Stimulated activated CD8-positive, alpha-beta memory T cell treated with anti-CD3 and anti-CD28 coated beads, Interleukin-2, amount 100 ng/mL, for 48 hours (primary cell): ENCODE results near the gene CXorf49B.
"Not testable (repeated sequence)": the region's sequence is repeated elsewhere in the genome, so short reads cannot be mapped to it uniquely, and the experiment has no call there.

Experiments
- DNase-seq, 2 donors: peaks; one replicate each; pipeline ENCODE4 v3.0.0-alpha.2; 2020; ENCODE audit warnings: low read depth in 2 of 2

Gene CXorf49B

DNA sequence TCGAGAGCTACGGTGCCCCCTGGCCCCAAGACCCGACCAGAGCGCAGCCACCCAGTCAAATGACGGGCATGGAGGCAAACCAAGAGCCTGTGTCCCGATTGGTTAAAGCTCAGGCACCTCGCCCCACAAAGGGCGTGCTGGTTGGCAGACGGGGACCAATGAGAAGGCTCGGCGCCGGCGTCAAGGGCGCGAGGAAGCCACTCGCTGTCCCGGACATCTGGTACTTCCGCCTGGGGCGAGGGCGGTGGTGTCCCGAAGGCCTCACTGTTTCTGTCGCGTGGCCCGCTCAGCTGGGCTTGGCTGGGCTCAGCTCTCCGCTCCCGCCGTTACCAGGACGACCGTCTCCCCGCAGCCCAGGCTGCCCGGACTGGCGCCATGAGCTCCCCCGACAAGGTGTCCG lies at the start of gene CXorf49B:
TSS of gene CXorf49B (plus strand) at position 301 of the 400 bp plus-strand sequence. CDS start at position 376, 75 bp downstream.
- not testable (repeated sequence) for DNase-seq

DNA sequence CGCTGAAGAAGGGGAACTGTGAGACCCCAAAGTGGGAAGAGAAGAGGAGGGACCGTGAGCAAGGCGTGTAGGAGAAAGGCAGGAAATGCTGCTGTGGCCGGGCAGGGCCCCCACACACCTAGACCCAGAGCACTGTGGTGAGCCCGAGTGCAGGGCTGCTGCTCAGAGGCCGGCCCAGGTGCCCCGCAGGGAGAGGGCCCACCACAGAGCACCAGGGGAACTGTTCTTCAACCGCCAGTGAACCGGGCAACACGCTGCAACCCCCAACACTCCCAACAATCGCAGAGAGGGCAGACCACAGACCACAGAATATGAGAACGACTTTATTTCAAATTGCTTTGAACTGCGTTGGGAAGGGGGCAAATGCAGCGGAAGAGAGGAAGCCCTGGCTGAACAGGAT lies 49.1 kb upstream of the CXorf49B start:
- DNase-seq: not testable (repeated sequence)

DNA sequence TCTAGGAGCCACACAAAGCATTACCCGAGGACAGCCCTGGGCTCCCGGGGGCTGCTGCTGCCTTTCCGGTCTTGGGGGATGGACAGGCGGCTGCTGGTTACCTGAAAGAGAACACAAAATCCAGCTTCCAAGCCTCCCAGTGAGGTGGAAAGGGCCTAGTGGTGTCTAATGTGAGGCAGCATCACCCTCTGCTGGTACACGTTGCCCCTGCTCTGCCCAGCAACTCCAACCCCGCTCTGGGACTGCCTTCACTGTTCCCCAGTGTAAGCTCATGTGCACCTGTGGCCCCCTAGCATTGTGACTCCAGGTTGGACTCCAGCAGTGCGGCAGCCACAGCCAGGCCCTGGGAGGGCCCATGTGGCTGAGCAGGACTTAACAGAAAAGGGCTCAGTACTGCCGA lies 47.6 kb upstream of the CXorf49B start:
- DNase-seq: not testable (repeated sequence)

DNA sequence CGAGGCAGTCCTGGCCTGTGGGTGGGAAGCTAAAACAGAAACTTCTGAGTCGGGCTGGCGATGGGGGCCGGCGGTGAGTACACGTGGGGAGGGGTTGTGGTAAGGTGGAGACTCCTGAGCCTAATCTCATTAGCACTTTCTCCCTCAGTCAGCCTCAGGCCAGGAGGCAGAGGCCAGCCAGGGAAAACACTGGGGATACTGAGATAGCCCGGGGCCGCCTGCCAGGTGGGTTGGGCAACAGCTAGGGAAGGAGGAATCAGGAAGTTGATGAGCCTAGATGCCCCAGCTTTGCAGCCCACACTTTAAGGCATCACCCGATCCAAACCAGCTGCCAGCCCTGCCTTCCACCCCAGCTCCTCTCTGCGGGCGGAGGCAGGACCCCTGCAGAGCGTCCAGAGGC lies 46.8 kb upstream of the CXorf49B start:
- not testable (repeated sequence) for DNase-seq

DNA sequence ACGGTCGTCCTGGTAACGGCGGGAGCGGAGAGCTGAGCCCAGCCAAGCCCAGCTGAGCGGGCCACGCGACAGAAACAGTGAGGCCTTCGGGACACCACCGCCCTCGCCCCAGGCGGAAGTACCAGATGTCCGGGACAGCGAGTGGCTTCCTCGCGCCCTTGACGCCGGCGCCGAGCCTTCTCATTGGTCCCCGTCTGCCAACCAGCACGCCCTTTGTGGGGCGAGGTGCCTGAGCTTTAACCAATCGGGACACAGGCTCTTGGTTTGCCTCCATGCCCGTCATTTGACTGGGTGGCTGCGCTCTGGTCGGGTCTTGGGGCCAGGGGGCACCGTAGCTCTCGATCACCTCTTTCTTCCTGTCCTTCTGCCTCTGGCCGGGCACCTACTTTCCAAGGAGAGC lies 45.0 kb upstream of the CXorf49B start, which contains the start of gene CXorf49:
TSS of gene CXorf49 (minus strand) at position 101 of the 400 bp plus-strand sequence. CDS start 134 bp downstream, outside the sequence.
- DNase-seq: not testable (repeated sequence)

DNA sequence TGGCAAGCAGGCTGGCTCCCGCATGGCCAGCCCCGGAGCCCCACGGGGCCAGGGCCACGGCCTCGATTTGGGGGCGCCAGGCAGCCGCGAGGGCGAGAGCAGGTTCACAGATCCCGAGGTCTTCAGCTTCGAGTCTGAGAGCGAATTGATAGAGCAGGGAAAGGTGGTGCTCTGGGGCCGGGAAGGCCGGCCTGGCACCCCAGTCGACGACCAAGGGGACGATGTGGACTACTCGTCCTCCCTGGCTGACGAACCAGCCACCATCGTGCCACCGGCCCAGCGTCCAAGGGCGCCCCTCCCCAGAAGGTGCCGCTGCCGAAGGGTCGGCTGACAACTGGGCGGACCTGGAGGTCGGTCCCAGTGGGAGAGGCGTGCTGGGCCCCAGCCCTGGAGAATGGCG lies 44.0 kb upstream of the CXorf49B start:
- not testable (repeated sequence) for DNase-seq

DNA sequence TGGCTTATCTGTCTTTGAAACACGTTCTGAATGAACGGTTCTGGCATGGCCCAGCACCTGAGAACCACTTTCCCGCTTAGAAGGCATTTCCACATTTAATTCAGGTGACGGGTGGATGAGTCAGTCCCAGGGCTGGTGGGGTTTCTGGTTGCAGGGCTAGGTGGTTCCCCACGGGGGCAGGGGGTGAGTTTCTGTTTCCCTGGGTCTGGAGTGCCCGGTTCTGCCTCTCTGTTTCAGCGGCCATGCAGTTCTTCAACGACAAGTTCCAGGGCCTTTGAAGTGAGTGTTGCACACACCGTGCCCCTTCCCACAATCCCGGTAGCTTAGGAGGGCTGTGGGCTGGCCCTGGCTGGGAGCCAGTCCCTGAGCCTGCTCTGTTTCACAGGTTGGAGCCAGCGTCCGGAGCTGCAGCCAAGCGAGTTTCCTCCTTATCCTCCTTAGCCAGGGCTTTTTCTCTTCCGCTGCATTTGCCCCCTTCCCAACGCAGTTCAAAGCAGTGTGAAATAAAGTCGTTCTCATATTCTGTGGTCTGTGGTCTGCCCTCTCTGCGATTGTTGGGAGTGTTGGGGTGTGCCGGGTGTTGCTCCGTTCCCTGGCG lies 42.8 kb upstream of the CXorf49B start:
- not testable (repeated sequence) for DNase-seq

DNA sequence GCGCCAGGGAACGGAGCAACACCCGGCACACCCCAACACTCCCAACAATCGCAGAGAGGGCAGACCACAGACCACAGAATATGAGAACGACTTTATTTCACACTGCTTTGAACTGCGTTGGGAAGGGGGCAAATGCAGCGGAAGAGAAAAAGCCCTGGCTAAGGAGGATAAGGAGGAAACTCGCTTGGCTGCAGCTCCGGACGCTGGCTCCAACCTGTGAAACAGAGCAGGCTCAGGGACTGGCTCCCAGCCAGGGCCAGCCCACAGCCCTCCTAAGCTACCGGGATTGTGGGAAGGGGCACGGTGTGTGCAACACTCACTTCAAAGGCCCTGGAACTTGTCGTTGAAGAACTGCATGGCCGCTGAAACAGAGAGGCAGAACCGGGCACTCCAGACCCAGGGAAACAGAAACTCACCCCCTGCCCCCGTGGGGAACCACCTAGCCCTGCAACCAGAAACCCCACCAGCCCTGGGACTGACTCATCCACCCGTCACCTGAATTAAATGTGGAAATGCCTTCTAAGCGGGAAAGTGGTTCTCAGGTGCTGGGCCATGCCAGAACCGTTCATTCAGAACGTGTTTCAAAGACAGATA lies 2.4 kb upstream of the CXorf49B start:
- DNase-seq: not testable (repeated sequence)

DNA sequence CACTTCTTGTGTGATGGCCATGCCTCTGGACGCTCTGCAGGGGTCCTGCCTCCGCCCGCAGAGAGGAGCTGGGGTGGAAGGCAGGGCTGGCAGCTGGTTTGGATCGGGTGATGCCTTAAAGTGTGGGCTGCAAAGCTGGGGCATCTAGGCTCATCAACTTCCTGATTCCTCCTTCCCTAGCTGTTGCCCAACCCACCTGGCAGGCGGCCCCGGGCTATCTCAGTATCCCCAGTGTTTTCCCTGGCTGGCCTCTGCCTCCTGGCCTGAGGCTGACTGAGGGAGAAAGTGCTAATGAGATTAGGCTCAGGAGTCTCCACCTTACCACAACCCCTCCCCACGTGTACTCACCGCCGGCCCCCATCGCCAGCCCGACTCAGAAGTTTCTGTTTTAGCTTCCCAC lies 1.7 kb downstream of the CXorf49B start:
- DNase-seq: not testable (repeated sequence)

DNA sequence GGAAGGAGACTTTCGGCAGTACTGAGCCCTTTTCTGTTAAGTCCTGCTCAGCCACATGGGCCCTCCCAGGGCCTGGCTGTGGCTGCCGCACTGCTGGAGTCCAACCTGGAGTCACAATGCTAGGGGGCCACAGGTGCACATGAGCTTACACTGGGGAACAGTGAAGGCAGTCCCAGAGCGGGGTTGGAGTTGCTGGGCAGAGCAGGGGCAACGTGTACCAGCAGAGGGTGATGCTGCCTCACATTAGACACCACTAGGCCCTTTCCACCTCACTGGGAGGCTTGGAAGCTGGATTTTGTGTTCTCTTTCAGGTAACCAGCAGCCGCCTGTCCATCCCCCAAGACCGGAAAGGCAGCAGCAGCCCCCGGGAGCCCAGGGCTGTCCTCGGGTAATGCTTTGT lies 2.5 kb downstream of the CXorf49B start:
- DNase-seq: not testable (repeated sequence)

DNA sequence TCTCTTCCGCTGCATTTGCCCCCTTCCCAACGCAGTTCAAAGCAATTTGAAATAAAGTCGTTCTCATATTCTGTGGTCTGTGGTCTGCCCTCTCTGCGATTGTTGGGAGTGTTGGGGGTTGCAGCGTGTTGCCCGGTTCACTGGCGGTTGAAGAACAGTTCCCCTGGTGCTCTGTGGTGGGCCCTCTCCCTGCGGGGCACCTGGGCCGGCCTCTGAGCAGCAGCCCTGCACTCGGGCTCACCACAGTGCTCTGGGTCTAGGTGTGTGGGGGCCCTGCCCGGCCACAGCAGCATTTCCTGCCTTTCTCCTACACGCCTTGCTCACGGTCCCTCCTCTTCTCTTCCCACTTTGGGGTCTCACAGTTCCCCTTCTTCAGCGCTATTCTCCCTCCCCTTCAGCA lies 4.0 kb downstream of the CXorf49B start:
- DNase-seq: not testable (repeated sequence)

DNA sequence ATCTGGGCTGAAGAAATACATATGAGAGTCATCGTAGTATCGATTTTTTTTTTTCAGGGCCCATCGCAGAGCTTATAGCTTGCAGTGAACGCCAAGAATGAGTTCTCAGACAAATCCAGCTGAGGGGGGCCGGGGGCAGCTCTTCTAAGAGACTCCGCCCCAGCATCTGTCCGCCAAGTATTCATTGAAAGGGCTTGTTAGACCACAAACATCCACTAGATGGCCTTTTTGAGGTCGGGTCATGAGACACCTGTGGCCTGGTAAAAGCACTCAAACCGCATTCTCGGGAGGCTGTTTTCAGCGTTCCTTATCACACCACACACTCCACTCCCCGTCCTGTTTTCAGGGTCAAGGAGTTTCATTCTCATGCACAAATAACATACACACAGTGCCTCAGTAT lies 15.2 kb downstream of the CXorf49B start:
- DNase-seq: not testable (repeated sequence)

DNA sequence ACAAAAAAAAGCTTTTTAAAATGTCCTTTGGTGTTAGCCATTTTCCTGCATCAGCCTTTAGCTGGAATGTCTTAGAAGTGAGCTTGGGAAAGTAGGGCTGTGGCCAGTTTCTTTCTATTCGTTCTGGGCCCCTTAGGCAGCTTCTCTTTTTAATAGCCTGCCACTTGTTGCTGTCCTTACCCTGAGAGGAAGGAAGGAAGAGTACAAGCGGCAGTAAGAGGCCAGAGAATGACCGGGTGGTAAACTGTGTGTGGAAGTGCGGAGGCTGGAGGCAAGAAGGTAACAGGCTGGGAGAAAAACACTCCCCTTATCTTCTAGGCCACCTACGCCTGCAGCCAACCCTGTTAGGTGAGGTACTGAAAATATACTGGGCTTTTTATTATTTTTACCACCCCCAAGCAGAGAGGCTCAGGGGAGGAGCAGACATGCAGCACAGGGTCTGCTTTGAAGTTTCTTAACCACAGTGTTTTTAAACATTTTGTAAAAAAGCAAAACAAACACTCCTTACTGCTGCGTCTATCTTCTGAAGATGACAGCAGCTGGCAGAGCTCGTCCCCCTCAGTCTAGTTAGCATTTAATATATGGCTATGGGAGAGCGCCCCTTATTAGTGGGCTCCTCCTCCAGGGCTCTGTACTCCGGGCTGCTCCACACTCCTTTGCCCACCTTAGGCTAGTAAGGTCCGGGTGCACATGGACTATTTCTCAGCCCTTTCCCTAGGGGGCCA lies 19.2 kb downstream of the CXorf49B start:
- not testable (repeated sequence) for DNase-seq

DNA sequence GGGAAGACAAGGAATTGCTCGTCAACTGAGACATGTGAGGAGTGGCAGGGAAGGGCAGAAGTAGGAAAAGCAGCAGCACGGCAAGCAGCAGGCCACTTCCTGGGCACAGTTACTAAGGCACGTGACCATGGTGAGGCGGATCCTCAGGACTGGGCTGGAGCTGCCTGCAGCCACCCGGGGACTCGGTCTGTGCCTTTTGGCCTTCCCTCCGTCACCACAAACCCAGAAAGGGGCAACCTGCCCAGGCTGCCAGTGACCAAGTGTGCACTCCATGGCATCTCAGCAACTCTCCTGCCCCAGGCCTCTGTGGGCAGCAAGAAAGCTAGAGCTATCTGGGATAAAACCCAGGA lies 19.8 kb downstream of the CXorf49B start:
- DNase-seq: not testable (repeated sequence)

DNA sequence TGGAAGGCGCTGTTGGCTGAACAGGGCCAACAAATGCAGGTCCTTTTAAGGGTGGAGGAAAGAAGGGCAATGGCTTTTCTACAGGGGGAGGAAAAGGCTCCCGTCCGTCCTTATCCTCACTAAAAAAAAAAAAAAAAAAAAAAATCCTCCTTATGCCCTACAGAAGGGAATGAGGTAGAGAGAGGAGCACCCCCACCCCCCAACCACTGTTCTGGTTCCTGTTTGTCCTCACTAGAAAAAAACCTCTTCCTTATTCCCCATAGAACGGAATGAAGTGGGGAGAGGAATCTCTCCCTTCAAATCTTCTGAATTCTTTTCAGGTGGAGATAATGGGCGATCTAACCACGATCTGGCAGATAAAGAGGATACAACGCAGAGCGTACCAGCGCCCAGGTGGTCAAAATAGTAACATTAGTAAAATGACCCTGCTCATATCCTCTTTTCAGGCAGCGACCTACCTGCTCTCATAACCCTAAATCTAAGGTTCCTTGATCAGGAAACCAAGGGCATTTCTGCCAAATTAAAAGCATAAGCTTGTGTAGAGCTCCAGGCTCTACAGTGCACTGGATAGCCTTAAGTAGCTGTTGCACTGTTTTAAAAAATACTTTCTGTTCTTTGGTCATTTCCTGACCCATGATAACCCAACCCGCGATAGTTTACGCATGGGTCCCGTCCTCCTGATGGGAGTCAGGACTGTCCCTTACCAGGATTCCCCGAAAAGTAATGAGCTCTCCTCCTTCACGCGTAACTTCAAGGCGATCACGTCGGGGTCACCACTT lies 20.6 kb downstream of the CXorf49B start:
- not testable (repeated sequence) for DNase-seq

DNA sequence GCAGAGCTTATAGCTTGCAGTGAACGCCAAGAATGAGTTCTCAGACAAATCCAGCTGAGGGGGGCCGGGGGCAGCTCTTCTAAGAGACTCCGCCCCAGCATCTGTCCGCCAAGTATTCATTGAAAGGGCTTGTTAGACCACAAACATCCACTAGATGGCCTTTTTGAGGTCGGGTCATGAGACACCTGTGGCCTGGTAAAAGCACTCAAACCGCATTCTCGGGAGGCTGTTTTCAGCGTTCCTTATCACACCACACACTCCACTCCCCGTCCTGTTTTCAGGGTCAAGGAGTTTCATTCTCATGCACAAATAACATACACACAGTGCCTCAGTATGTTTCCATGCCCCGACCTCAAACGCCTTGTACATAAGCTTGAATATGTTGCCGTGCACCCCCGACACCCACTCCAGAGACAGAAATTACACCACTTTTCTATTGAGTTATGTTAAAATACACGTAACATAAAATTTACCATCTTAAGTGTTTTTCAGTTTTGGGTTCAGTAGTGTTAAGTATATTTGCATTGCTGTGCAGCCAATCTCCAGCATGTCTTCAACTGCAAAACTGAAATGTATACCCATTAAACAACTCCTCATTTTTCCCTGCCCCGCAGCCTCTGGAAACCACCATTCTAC lies 21.3 kb downstream of the CXorf49B start:
- DNase-seq: not testable (repeated sequence)

DNA sequence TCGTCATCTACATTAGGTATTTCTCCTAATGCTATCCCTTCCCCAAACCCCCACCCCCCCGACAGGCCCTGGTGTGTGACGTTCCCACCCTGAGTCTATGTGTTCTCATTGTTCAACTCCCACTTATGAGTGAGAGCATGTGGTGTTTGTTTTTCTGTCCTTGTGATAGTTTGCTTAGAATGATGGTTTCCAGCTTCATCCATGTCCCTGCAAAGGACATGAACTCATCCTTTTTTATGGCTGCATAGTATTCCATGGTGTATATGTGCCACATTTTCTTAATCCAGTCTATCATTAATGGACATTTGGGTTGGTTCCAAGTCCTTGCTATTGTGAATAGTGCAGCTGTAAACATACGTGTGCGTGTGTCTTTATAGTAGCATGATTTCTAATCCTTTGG lies 43.3 kb downstream of the CXorf49B start:
- not testable (repeated sequence) for DNase-seq

DNA sequence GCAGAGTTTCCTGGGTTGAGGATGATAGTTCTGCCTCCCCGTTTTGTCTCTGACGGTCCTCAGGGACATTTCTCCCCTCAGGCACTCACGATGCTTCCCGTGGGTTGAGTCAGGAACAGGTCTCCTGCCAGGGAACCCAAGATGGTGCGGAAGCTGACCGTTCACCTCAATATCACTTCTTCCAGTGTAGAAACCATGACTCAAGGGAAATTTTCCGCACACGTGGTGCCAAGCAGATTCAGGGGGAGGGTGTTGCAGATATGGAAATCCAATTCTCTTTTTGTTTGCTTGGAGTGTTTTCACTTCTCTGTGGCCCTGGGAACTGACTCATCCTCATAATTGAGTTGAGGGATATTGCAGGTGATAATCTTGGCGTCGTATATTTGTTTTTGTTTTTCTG lies 46.7 kb downstream of the CXorf49B start:
- no peak for DNase-seq

DNA sequence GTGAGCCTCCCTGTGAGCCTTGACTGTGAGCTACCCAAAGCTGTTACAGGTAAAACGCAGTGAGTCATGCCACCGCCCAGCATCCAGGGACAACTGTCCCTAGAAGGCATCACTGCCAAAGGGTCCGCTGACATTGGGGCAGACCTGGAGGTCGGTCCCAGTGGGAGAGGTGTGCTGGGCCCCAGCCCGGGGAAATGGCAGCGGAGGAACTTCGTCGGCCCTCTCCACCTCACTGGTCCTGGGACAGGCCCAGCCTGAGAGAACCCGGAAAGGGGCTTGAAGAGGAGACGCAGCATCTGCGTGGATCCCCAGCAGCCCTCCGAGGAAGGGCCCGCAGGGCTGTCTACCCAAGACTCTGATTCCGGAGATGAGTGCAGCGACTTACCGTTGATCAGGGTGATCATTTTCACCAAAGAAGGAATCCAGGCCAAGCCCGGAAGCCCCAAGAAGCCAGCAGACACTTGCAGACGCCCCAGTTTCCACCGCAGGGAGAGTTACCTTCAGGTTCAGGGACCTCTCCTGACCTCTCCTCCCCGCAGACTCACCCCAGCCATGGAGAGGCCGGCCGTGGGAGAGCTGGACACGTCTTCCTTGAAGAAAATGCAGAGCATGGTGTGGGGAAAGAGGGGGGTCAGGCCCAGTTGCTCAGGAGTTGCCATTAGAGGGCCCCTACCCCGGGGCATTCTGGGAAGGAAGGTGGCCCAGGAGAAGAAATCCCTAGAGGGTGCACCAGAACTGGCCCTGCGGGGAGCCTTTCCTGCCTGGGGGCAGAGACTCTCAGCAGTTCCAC lies 51.2 kb downstream of the CXorf49B start:
- DNase-seq: no peak

DNA sequence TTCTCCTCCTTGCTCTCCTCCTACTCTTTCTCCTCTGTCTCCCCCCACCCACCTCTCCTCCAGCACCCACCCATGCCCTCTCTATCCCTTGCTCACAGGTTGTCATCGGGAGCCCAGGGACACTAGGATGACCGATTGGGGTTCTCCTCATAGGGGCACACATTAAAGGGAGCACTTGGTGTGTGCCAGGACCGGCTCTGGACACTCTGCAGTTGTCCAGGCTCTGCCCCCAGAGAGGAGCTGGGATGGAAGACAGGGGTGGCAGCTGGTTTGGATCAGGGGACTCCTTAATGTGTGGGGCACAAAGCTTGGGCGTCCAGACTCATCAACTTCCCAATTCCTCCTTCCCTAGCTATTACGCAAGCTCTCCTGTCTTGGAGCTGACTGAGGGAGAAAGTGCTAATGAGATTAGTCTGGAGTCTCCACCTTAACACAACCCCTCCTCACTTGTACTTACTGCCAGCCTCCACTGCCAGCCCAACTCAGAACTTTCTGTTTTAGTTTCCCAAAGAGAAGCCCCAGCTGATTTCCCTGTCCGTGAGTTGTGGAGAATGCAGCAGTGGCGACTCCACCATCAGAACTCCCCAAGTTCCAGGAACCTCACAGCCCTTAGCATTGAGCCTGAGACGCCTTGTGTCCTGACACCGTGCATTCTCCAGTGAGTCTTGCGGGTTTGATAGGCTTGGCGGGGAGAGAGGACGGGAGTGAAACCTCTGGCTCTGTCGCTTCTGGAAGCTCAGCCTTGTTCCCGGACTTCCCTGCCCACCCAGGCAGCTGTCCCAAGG lies 52.2 kb downstream of the CXorf49B start:
- DNase-seq: no peak
